Calu3 (cell line): ENCODE measurements around the gene AIF1. TPM values are rescaled to one million over a fixed set of nuclear protein-coding genes. Genes with fewer than 3 reads are reported as not detected.

Source experiments
- BruUV-seq: library from RNA; stranded (reverse); fragments of 400-500 nt; replicated peaks from 2 replicates; lab custom pipeline; 2021; lab: Mats Ljungman, UMichigan
- CTCF ChIA-PET: fragments of 300-600 bp; sonication (Branson Sonifier 250); formaldehyde crosslinking; loops from one replicate; lab custom pipeline; 2022; ENCODE audit warnings: antibody characterized with exemption; lab: Charles Lee
- DNase-seq: peaks from one replicate; pipeline ENCODE4 v3.0.0; 2022
- H3K27ac Mint-ChIP-seq: one replicate; pipeline ENCODE4 v1.8.0; 2022; ENCODE audit warnings: mixed read lengths; ENCODE audit not compliant: unreplicated experiment
- H3K27me3 Mint-ChIP-seq: one replicate; pipeline ENCODE4 v1.8.0; 2022; ENCODE audit warnings: mixed read lengths; ENCODE audit not compliant: unreplicated experiment
- H3K36me3 Mint-ChIP-seq: one replicate; pipeline ENCODE4 v1.8.0; 2022; ENCODE audit warnings: mild to moderate bottlenecking, moderate library complexity, mixed read lengths; ENCODE audit not compliant: insufficient read depth, unreplicated experiment
- H3K4me1 Mint-ChIP-seq: one replicate; pipeline ENCODE4 v1.8.0; 2022; ENCODE audit warnings: mild to moderate bottlenecking, low read depth, mixed read lengths; ENCODE audit not compliant: unreplicated experiment
- H3K4me3 Mint-ChIP-seq: one replicate; pipeline ENCODE4 v1.8.0; 2022; ENCODE audit warnings: mild to moderate bottlenecking, low read depth, moderate library complexity, mixed read lengths; ENCODE audit not compliant: unreplicated experiment
- H3K9me3 Mint-ChIP-seq: one replicate; pipeline ENCODE4 v1.8.0; 2022; ENCODE audit warnings: low read depth, mixed read lengths; ENCODE audit not compliant: unreplicated experiment
- intact Hi-C: fragments of 100-400 bp; cut with micrococcal nuclease; formaldehyde crosslinking; loops from one replicate; pipeline ENCODE4 v1.10.0; 2022; ENCODE audit not compliant: unreplicated experiment
- total RNA-seq: library from RNA; stranded (reverse); gene quantifications from 2 replicates; pipeline ENCODE4 v1.2.3, GENCODE V29; 2022
- TF ChIP-seq, protein P1 (sequence below): fragments of 200-600 bp; IDR thresholded peaks from one replicate; pipeline ENCODE4 v1.8.0; 2022; ENCODE audit warnings: antibody characterized with exemption; ENCODE audit not compliant: unreplicated experiment

AIF1 gene
- total RNA-seq, 1 experiment from 2014 or later: not detected

DNA sequence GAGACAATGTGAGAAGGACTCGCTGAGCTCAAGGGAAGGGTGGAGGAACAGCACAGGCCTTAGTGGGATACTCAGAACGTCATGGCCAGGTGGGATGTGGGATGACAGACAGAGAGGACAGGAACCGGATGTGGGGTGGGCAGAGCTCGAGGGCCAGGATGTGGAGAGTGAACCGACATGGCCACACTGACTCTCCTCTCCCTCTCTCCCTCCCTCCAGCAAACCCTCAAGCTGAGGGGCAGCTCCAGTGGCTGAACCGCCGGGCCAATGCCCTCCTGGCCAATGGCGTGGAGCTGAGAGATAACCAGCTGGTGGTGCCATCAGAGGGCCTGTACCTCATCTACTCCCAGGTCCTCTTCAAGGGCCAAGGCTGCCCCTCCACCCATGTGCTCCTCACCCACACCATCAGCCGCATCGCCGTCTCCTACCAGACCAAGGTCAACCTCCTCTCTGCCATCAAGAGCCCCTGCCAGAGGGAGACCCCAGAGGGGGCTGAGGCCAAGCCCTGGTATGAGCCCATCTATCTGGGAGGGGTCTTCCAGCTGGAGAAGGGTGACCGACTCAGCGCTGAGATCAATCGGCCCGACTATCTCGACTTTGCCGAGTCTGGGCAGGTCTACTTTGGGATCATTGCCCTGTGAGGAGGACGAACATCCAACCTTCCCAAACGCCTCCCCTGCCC is 38.0 kb upstream of the AIF1 start:
- intact Hi-C loops: no loop called here
- TF ChIP-seq, protein P1, sequence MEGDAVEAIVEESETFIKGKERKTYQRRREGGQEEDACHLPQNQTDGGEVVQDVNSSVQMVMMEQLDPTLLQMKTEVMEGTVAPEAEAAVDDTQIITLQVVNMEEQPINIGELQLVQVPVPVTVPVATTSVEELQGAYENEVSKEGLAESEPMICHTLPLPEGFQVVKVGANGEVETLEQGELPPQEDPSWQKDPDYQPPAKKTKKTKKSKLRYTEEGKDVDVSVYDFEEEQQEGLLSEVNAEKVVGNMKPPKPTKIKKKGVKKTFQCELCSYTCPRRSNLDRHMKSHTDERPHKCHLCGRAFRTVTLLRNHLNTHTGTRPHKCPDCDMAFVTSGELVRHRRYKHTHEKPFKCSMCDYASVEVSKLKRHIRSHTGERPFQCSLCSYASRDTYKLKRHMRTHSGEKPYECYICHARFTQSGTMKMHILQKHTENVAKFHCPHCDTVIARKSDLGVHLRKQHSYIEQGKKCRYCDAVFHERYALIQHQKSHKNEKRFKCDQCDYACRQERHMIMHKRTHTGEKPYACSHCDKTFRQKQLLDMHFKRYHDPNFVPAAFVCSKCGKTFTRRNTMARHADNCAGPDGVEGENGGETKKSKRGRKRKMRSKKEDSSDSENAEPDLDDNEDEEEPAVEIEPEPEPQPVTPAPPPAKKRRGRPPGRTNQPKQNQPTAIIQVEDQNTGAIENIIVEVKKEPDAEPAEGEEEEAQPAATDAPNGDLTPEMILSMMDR: no peak
- H3K9me3 Mint-ChIP-seq: no peaks in the 10 kb centered on the region
- CTCF ChIA-PET: interaction anchor here (0.6 to 1.8 kb wide), 5 partner anchors 13 to 384 kb away, joined by 3 to 5 read pairs (median 3); no protein-coding TSS in a partner anchor
- no TSS peak for BruUV-seq
- H3K4me3 Mint-ChIP-seq: no peak overlapping the region
- H3K36me3 Mint-ChIP-seq: peaks cover 13% of the 10 kb centered on the region
- no peak for DNase-seq
- H3K27me3 Mint-ChIP-seq: peaks cover 66% of the 10 kb centered on the region
- no peak overlapping the region for H3K27ac Mint-ChIP-seq
- peaks cover 18% of the 10 kb centered on the region for H3K4me1 Mint-ChIP-seq

DNA sequence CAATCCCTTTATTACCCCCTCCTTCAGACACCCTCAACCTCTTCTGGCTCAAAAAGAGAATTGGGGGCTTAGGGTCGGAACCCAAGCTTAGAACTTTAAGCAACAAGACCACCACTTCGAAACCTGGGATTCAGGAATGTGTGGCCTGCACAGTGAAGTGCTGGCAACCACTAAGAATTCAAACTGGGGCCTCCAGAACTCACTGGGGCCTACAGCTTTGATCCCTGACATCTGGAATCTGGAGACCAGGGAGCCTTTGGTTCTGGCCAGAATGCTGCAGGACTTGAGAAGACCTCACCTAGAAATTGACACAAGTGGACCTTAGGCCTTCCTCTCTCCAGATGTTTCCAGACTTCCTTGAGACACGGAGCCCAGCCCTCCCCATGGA is 37.5 kb upstream of the AIF1 start:
- Mint-ChIP-seq H3K9me3 (no peaks in the 10 kb centered on the region), H3K27ac (no peak overlapping the region), H3K27me3 (peaks cover 66% of the 10 kb centered on the region), H3K4me1 (peaks cover 23% of the 10 kb centered on the region), H3K36me3 (peaks cover 13% of the 10 kb centered on the region), H3K4me3 (no peak overlapping the region)
- CTCF ChIA-PET: interaction anchor here (1.5 to 1.8 kb wide), 2 partner anchors 12 to 21 kb away, joined by 5 read pairs; no protein-coding TSS in a partner anchor
- no TSS peak for BruUV-seq
- DNase-seq: no peak
- TF ChIP-seq, protein P1: no peak
- intact Hi-C loops: no loop called here

DNA sequence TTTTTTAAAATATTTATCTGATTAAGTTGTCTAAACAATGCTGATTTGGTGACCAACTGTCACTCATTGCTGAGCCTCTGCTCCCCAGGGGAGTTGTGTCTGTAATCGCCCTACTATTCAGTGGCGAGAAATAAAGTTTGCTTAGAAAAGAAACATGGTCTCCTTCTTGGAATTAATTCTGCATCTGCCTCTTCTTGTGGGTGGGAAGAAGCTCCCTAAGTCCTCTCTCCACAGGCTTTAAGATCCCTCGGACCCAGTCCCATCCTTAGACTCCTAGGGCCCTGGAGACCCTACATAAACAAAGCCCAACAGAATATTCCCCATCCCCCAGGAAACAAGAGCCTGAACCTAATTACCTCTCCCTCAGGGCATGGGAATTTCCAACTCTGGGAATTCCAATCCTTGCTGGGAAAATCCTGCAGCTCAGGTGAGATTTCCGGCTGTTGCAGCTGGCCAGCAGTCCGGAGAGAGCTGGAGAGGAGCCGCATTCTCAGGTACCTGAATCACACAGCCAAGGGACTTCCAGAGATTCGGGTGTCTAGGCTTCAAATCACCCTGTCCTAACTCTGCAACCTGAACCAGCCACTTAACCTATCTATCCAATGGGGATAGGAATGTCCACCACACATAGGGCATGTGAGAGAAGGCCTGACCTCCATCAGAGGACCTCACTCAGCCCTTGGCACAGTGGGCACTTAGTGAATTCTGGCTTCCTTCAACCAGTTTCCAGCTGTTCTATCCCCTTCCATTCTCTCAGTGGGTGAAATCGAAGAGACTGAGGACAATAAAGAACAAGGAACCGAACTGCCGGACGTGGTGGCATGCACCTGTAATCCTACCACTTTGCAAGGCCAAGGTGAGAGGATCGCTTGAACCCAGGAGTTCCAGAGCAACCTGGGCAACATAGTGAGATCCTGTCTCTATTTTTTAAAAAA is 36.6 kb upstream of the AIF1 start:
- H3K9me3 Mint-ChIP-seq: no peaks in the 10 kb centered on the region
- peaks cover 26% of the 10 kb centered on the region for H3K4me1 Mint-ChIP-seq
- intact Hi-C loops: no loop called here
- no peak overlapping the region for H3K27ac Mint-ChIP-seq
- CTCF ChIA-PET: interaction anchor here (1.2 to 1.8 kb wide), 2 partner anchors 20 to 32 kb away, joined by 4 to 5 read pairs; partner anchors contain the start of gene ATP6V1G2
- no TSS peak for BruUV-seq
- peaks cover 13% of the 10 kb centered on the region for H3K36me3 Mint-ChIP-seq
- peaks cover 57% of the 10 kb centered on the region for H3K27me3 Mint-ChIP-seq
- peak; percentile 45 for DNase-seq
- no peak overlapping the region for H3K4me3 Mint-ChIP-seq
- TF ChIP-seq, protein P1: no peak

DNA sequence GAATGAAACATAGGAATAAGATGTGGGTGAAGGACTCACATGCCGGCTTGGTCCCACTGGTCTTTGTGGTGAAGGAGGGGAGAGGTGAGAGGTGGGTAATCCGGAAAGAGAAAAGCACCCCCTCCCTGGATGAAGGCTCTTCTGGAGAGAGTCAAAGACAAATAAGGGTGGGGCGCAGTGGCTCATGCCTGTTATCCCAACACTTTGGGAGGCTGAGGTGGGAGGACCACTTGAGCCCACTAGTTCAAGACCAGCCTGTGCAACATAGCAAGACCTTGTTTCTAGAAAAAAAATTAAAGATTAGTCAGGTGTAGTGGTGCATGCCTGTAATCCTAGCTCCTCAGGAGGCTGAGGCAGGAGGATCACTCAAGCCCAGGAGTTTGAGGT is 35.9 kb upstream of the AIF1 start:
- TF ChIP-seq, protein P1: no peak
- CTCF ChIA-PET: interaction anchor here (1.2 to 2.3 kb wide), 2 partner anchors 18 to 33 kb away, joined by 4 to 34 read pairs; partner anchors contain the start of gene ATP6V1G2
- no TSS peak for BruUV-seq
- peaks cover 51% of the 10 kb centered on the region for H3K27me3 Mint-ChIP-seq
- H3K4me3 Mint-ChIP-seq: no peak overlapping the region
- H3K36me3 Mint-ChIP-seq: peaks cover 13% of the 10 kb centered on the region
- no peak for DNase-seq
- no peak overlapping the region for H3K27ac Mint-ChIP-seq
- intact Hi-C loops: no loop called here
- no peaks in the 10 kb centered on the region for H3K9me3 Mint-ChIP-seq
- H3K4me1 Mint-ChIP-seq: peaks cover 26% of the 10 kb centered on the region
